Measurements from ENCODE around the gene MKI67. TPM values are rescaled to one million over a fixed set of nuclear protein-coding genes. Genes with fewer than 3 reads are reported as not detected.

The MKI67 gene
- total RNA-seq, 1 donor from 2014 or later: 0.26 TPM

- Histone ChIP-seq H3K27me3 (ENCODE audit: control insufficient read depth, insufficient read depth, low read length) (no peaks in the 10 kb centered on the region), H3K4me3 (ENCODE audit: low read depth, low read length) (no peak overlapping the region), H3K36me3 (ENCODE audit: control insufficient read depth, insufficient read depth, low read length) (no peaks in the 10 kb centered on the region)
- no peak for TF ChIP-seq CTCF (IDR thresholded peaks at IDR 0.05; ENCODE audit: insufficient read depth, low read length, severe bottlenecking)
- FAIRE-seq (no peak), DNase-seq (ENCODE audit: low read depth) (no peak)
Measured at GRCh38 chr10:128113026-128113425, 13.2 kb downstream of the MKI67 start.

- TF ChIP-seq CTCF (IDR thresholded peaks at IDR 0.05; ENCODE audit: insufficient read depth, low read length, severe bottlenecking): no peak
- FAIRE-seq (no peak), DNase-seq (ENCODE audit: low read depth) (no peak)
- Histone ChIP-seq H3K36me3 (ENCODE audit: control insufficient read depth, insufficient read depth, low read length) (peaks cover 3% of the 10 kb centered on the region), H3K4me3 (ENCODE audit: low read depth, low read length) (no peak overlapping the region), H3K27me3 (ENCODE audit: control insufficient read depth, insufficient read depth, low read length) (no peaks in the 10 kb centered on the region)
Measured at GRCh38 chr10:128111696-128112095, 14.5 kb downstream of the MKI67 start.

DNA sequence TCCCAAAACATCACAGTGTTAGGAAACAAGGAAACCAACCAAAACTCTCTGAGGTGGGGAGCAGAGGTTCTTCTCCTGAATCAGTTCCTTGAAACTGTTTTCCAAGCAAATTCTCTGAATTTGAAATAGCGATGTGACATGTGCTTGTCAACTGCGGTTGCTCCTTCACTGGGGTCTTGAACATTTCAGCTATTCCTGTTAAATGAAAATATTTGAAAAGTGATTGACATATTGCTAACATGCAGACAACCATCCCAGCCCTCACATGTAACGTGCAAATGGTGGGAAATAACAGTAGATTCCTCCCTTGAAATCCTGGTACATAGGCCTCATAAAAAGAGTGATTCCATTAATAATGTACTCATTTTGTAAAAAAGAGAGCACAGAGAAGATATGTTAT, 15.9 kb downstream of the MKI67 start:
- FAIRE-seq (no peak), DNase-seq (ENCODE audit: low read depth) (no peak)
- TF ChIP-seq CTCF (IDR thresholded peaks at IDR 0.05; ENCODE audit: insufficient read depth, low read length, severe bottlenecking): no peak
- no peaks in the 10 kb centered on the region for H3K27me3 ChIP-seq (ENCODE audit: control insufficient read depth, insufficient read depth, low read length)
- H3K4me3 ChIP-seq (ENCODE audit: low read depth, low read length): no peak overlapping the region
- peaks cover 4% of the 10 kb centered on the region for H3K36me3 ChIP-seq (ENCODE audit: control insufficient read depth, insufficient read depth, low read length)

DNA sequence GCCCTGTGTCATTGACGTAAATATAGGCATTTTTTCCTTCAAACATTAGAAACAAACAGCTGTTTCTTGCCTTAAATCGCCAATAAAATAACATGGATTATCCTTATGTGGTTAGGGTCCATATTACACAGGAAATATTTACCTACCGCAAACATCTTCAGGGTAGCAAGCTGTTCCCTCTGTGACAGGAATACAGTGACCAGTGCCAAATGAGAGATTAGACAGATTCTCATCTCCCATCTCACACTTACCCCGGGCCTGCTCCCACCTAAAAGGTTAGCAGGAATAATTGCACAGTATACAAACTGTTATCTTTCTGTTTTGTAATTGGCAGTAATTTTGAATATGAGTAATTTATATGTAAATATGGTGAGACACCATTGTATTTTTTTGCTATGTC, 16.5 kb downstream of the MKI67 start:
- no peak for FAIRE-seq

DNA sequence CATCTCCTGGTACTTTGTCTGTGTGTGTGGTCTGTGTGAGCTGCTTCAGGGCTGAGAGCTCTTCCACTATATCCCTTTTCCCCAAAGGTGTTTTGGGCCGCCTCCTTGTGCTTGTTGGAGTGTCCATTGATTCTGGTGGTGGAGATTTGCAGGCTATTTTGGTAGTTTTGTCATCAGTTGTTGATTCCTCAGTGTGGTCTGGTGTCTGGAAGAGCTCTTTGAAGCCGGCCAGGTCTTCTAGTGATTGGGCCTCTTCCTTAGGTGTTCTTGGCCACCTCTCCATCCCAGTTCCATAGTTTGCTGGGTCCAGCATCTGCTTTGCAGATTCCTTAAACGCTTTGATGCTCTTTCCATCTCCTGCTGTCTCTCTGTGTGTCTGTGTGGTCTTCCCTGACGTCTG, 20.8 kb downstream of the MKI67 start:
- FAIRE-seq: no peak
- DNase-seq (ENCODE audit: low read depth): no peak

More for the DNA sequence above, 16.5 kb downstream of the MKI67 start:
- Histone ChIP-seq H3K36me3 (ENCODE audit: control insufficient read depth, insufficient read depth, low read length) (peaks cover 4% of the 10 kb centered on the region), H3K4me3 (ENCODE audit: low read depth, low read length) (no peak overlapping the region), H3K27me3 (ENCODE audit: control insufficient read depth, insufficient read depth, low read length) (no peaks in the 10 kb centered on the region)
- TF ChIP-seq CTCF (IDR thresholded peaks at IDR 0.05; ENCODE audit: insufficient read depth, low read length, severe bottlenecking): no peak
- DNase-seq (ENCODE audit: low read depth): no peak

More for the DNA sequence above, 20.8 kb downstream of the MKI67 start:
- Histone ChIP-seq H3K4me3 (ENCODE audit: low read depth, low read length) (no peak overlapping the region), H3K36me3 (ENCODE audit: control insufficient read depth, insufficient read depth, low read length) (peaks cover 4% of the 10 kb centered on the region), H3K27me3 (ENCODE audit: control insufficient read depth, insufficient read depth, low read length) (no peaks in the 10 kb centered on the region)
- no peak for TF ChIP-seq CTCF (IDR thresholded peaks at IDR 0.05; ENCODE audit: insufficient read depth, low read length, severe bottlenecking)
